AG04449 (cell line): ENCODE measurements around the gene DSTYK.
A peak's percentile ranks its signal among the peaks of the same experiment; 100 is the strongest.

Experiments
- CTCF ChIA-PET: fragments of 350-600 bp; formaldehyde crosslinking; extraction: SDS; loops from one replicate; lab custom pipeline; 2021; ENCODE audit warnings: antibody characterized with exemption; lab: Yijun Ruan, JAX
- POLR2A ChIA-PET: fragments of 400-600, 350-600 bp; formaldehyde crosslinking; extraction: SDS; loops from one replicate; lab custom pipeline; 2020; ENCODE audit warnings: antibody characterized with exemption, inconsistent platforms; lab: Yijun Ruan, JAX
- DNase-seq: peaks from one replicate; pipeline ENCODE4 v3.0.0-alpha.2; 2010; ENCODE audit warnings: low read depth, low spot score
- H3K4me3 ChIP-seq: 2 replicates; pipeline ENCODE4 v1.5.1; 2011; ENCODE audit warnings: low read depth, mild to moderate bottlenecking, control low read depth, low read length
- TF ChIP-seq, protein P1 (sequence below): IDR thresholded peaks from one replicate; pipeline ENCODE4 v1.5.1; 2011; ENCODE audit warnings: mild to moderate bottlenecking, moderate library complexity, low read length, control low read depth, inconsistent platforms; ENCODE audit not compliant: insufficient read depth; ENCODE audit errors: missing control alignments

DSTYK gene

GRCh38 chr1:205211169-205211838 is at the start of gene DSTYK:
TSS of gene DSTYK (minus strand) at chr1:205211702. CDS start at chr1:205211535, 167 bp downstream.
- peak; percentile 73 for DNase-seq
- H3K4me3 ChIP-seq, result peak within 1 kb of the TSS; percentile 85
- TF ChIP-seq, protein P1, sequence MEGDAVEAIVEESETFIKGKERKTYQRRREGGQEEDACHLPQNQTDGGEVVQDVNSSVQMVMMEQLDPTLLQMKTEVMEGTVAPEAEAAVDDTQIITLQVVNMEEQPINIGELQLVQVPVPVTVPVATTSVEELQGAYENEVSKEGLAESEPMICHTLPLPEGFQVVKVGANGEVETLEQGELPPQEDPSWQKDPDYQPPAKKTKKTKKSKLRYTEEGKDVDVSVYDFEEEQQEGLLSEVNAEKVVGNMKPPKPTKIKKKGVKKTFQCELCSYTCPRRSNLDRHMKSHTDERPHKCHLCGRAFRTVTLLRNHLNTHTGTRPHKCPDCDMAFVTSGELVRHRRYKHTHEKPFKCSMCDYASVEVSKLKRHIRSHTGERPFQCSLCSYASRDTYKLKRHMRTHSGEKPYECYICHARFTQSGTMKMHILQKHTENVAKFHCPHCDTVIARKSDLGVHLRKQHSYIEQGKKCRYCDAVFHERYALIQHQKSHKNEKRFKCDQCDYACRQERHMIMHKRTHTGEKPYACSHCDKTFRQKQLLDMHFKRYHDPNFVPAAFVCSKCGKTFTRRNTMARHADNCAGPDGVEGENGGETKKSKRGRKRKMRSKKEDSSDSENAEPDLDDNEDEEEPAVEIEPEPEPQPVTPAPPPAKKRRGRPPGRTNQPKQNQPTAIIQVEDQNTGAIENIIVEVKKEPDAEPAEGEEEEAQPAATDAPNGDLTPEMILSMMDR, result no peak
- ChIA-PET CTCF (no interaction called here), POLR2A (interaction anchor here (0.7 to 1.2 kb wide), 2 partner anchors 15 to 16 kb away, joined by 3 to 4 read pairs; partner anchors contain the start of gene TMCC2)

- no peak for DNase-seq
- TF ChIP-seq, protein P1, result no peak
- ChIA-PET CTCF (interaction anchor here (1.0 to 37.7 kb wide), 17 partner anchors 9 to 451 kb away, joined by 3 to 2093 read pairs (median 8); partner anchors contain the start of genes NUAK2, RBBP5 and TMCC2), POLR2A (no interaction called here)
- no peak overlapping the region for H3K4me3 ChIP-seq
Measured at GRCh38 chr1:205259998-205260397, 48.5 kb upstream of the DSTYK start.

DNA sequence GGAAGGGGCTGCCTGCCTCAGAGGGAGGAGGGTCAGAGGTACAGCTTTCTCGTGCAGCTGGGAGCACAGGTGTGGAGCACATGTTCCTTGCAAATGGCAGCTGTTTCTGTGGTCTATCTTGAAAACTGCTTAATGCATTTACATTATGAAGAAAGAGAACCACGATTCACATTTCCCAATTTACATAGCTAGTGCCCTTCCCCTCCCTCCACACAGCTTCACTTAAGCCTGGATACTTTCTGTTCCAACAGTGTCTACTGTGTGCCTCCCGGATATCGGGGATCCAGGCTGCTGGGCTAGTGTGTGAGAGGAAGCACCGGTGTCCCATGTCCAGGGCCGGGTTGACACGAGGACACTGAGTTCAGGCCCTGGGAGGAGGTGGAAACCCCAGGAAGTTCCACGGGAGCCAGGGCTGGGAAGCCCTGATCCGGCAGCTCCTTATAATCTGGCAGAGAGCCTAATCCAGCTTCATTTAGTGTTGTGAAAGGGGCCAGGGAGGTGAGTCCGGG is 47.9 kb upstream of the DSTYK start:
- CTCF ChIA-PET, result interaction anchor here (1.1 to 37.7 kb wide), 17 partner anchors 8 to 333 kb away, joined by 3 to 2093 read pairs (median 8); partner anchors contain the start of genes NUAK2, RBBP5 and TMCC2
- no peak overlapping the region; the same call in 1 of the 2 replicates for H3K4me3 ChIP-seq
- no peak for DNase-seq
- POLR2A ChIA-PET, result interaction anchor here (1.1 kb wide), 1 partner anchor 31 kb away, joined by 3 read pairs; the partner anchor contains the start of gene TMCC2
- TF ChIP-seq, protein P1, result no peak

- CTCF ChIA-PET, result interaction anchor here (0.9 to 37.7 kb wide), 18 partner anchors 15 to 333 kb away, joined by 3 to 2093 read pairs (median 12); partner anchors contain the start of genes NUAK2, RBBP5 and TMCC2
- H3K4me3 ChIP-seq, result no peak overlapping the region
- no peak for DNase-seq
- POLR2A ChIA-PET, result interaction anchor here (1.1 kb wide), 1 partner anchor 31 kb away, joined by 3 read pairs; the partner anchor contains the start of gene TMCC2
- TF ChIP-seq, protein P1, result no peak
Measured at GRCh38 chr1:205258719-205259118, 47.2 kb upstream of the DSTYK start.

DNA sequence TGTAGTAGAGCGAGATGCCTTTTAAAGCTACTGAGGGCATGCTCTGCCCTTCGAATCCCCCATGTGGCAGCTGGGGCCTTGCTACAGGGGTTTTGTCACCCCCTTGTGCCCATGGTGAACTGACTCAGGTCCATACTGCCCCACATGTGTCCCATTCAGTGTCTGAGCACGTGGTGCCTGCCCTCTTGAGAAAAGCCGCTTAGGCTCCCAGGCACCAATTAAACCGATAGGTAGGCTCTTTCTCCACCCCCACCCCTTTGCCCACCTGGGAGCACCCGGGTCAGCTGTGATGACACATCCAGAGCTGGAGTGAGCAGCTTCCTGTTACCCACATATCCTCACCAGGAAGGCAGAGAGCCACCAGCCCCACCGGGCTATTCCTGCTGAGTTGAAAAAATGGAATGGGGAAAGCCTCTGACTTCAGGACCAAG is 46.8 kb upstream of the DSTYK start:
- ChIA-PET POLR2A (interaction anchor here (1.1 kb wide), 1 partner anchor 30 kb away, joined by 3 read pairs; the partner anchor contains the start of gene TMCC2), CTCF (interaction anchor here (0.9 to 37.7 kb wide), 19 partner anchors 16 to 451 kb away, joined by 3 to 2093 read pairs (median 16); partner anchors contain the start of genes NUAK2, RBBP5 and TMCC2)
- TF ChIP-seq, protein P1, result no peak
- DNase-seq, result no peak
- no peak overlapping the region for H3K4me3 ChIP-seq

DNA sequence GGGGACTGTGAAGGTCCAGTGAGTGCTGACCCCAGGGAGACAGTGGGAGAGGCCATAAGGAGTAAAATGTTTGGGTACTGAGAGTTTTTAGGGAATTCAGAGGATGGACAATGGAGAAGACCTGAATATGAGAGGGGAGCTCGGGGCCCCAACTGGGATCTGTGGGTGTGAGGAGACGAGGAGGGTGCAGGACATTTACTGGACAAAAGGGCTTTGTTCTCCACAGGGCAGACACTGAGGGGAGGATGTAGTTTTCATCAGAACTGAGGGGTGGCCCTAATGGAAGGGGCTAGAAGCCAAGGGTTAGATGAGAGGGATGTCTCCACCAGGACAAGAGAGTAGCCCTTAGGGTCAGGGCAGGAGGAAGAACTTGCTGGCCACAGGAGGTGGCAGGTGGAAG is 46.2 kb upstream of the DSTYK start:
- H3K4me3 ChIP-seq, result no peak overlapping the region
- ChIA-PET CTCF (interaction anchor here (0.9 to 37.7 kb wide), 23 partner anchors 16 to 453 kb away, joined by 3 to 2093 read pairs (median 16); partner anchors contain the start of genes NUAK2, RBBP5 and TMCC2), POLR2A (no interaction called here)
- DNase-seq, result no peak
- TF ChIP-seq, protein P1, result no peak
